Activated naive CD4-positive, alpha-beta T cell treated with anti-CD3 and anti-CD28 coated beads, Interleukin-2, amount 50 U/mL, for 24 hours (primary cell): ENCODE data around the gene VTA1.

Experiments
- H3K27ac Mint-ChIP-seq: one replicate; pipeline ENCODE4 v1.8.0; 2021; ENCODE audit warnings: mild to moderate bottlenecking, mixed read lengths
- H3K27me3 Mint-ChIP-seq: one replicate; pipeline ENCODE4 v1.8.0; 2021; ENCODE audit warnings: mixed read lengths
- H3K36me3 Mint-ChIP-seq: one replicate; pipeline ENCODE4 v1.8.0; 2021; ENCODE audit warnings: mixed read lengths
- H3K4me1 Mint-ChIP-seq: one replicate; pipeline ENCODE4 v1.8.0; 2021; ENCODE audit warnings: mixed read lengths
- H3K4me3 Mint-ChIP-seq: one replicate; pipeline ENCODE4 v1.8.0; 2021; ENCODE audit warnings: mild to moderate bottlenecking, mixed read lengths
- H3K9me3 Mint-ChIP-seq: one replicate; pipeline ENCODE4 v1.8.0; 2021; ENCODE audit warnings: mixed read lengths

VTA1 gene

GRCh38 chr6:142260748-142261147 is 113.7 kb downstream of the VTA1 start:
- Mint-ChIP-seq H3K27me3 (no peaks in the 10 kb centered on the region), H3K27ac (no peak overlapping the region), H3K36me3 (no peaks in the 10 kb centered on the region), H3K4me3 (no peak overlapping the region), H3K4me1 (no peaks in the 10 kb centered on the region), H3K9me3 (no peaks in the 10 kb centered on the region)

GRCh38 chr6:142262231-142262630 is 115.2 kb downstream of the VTA1 start:
- Mint-ChIP-seq H3K27ac (no peak overlapping the region), H3K9me3 (no peaks in the 10 kb centered on the region), H3K36me3 (no peaks in the 10 kb centered on the region), H3K4me3 (no peak overlapping the region), H3K4me1 (no peaks in the 10 kb centered on the region), H3K27me3 (no peaks in the 10 kb centered on the region)

- Mint-ChIP-seq H3K4me1 (no peaks in the 10 kb centered on the region), H3K27me3 (no peaks in the 10 kb centered on the region), H3K4me3 (no peak overlapping the region), H3K9me3 (no peaks in the 10 kb centered on the region), H3K36me3 (no peaks in the 10 kb centered on the region), H3K27ac (no peak overlapping the region)
Observed at GRCh38 chr6:142265476-142265875, 118.4 kb downstream of the VTA1 start.

- Mint-ChIP-seq H3K36me3 (no peaks in the 10 kb centered on the region), H3K27ac (no peak overlapping the region), H3K27me3 (no peaks in the 10 kb centered on the region), H3K9me3 (no peaks in the 10 kb centered on the region), H3K4me1 (no peaks in the 10 kb centered on the region), H3K4me3 (no peak overlapping the region)
Observed at GRCh38 chr6:142266060-142266459, 119.0 kb downstream of the VTA1 start.

- Mint-ChIP-seq H3K4me1 (no peaks in the 10 kb centered on the region), H3K9me3 (no peaks in the 10 kb centered on the region), H3K27me3 (peaks cover 2% of the 10 kb centered on the region), H3K36me3 (no peaks in the 10 kb centered on the region), H3K27ac (no peak overlapping the region), H3K4me3 (no peak overlapping the region)
Observed at GRCh38 chr6:142271476-142271875, 124.4 kb downstream of the VTA1 start.
